Endothelial cell of umbilical vein (primary cell): Measurements from ENCODE around the gene IFI27.

Experiments
- CTCF ChIP-seq, 2 donors: IDR thresholded peaks; 1 replicate in 1 of 2; 2 replicates in 1 of 2; pipeline ENCODE4 v1.5.1; 2011; ENCODE audit warnings: low read length in 2 of 2, mild to moderate bottlenecking in 2 of 2, moderate library complexity in 2 of 2, control low read depth in 1 of 2, inconsistent platforms in 1 of 2, low read depth in 1 of 2; ENCODE audit not compliant: insufficient read depth in 1 of 2; ENCODE audit errors: extremely low read depth in 1 of 2
- EZH2 ChIP-seq: IDR thresholded peaks from 2 replicates; pipeline ENCODE4 v1.6.1; 2012; ENCODE audit warnings: borderline replicate concordance, low read depth, mild to moderate bottlenecking, moderate library complexity, low read length, inconsistent platforms; ENCODE audit not compliant: severe bottlenecking
- GATA2 ChIP-seq: IDR thresholded peaks from 2 replicates; pipeline ENCODE4 v1.7.0; 2011; ENCODE audit warnings: low read depth, mild to moderate bottlenecking, moderate library complexity, mixed read lengths, low read length; ENCODE audit not compliant: insufficient read length, insufficient read depth
- JUN ChIP-seq: IDR thresholded peaks from 2 replicates; pipeline ENCODE4 v1.6.1; 2011; ENCODE audit warnings: borderline replicate concordance, low read depth; ENCODE audit not compliant: insufficient read length, insufficient read depth
- MAX ChIP-seq: IDR thresholded peaks from 2 replicates; pipeline ENCODE4 v1.6.1; 2011; ENCODE audit not compliant: insufficient read depth, insufficient read length
- POLR2A ChIP-seq: IDR thresholded peaks from 2 replicates; pipeline ENCODE4 v1.6.1; 2012; ENCODE audit warnings: low read depth, mild to moderate bottlenecking, control low read depth, low read length
- POLR2AphosphoS5 ChIP-seq: IDR thresholded peaks from 2 replicates; pipeline ENCODE4 v1.6.1; 2012; ENCODE audit warnings: low read depth, mild to moderate bottlenecking, control low read depth, low read length, moderate library complexity; ENCODE audit not compliant: insufficient read depth

GRCh38 chr14:94129758-94130414 is 19.4 kb downstream of the IFI27 start:
- TF ChIP-seq CTCF (IDR thresholded peaks at IDR 0.05; ENCODE audit: extremely low read depth in 1 of 2, insufficient read depth in 1 of 2, low read depth in 1 of 2, low read length in 2 of 2) (no peak), POLR2AphosphoS5 (no peak), EZH2 (no peak), POLR2A (peak; percentile 4), MAX (no peak), JUN (no peak), GATA2 (no peak)
